AML-193 (cell line): ENCODE measurements around the gene TOX2.

Experiments used
- DNase-seq, 2 experiments: peaks; one replicate each; lab custom pipeline; 2025; lab: John Stamatoyannopoulos, UW

The TOX2 gene

GRCh38 chr20:44001667-44002596 lies 87.3 kb downstream of the TOX2 start:
- no peak for DNase-seq

- DNase-seq: no peak
These were observed 88.2 kb downstream of the TOX2 start for GRCh38 chr20:44002861-44003260.

GRCh38 chr20:44003609-44004008 lies 89.0 kb downstream of the TOX2 start:
- no peak for DNase-seq

GRCh38 chr20:44004306-44004915 lies 89.8 kb downstream of the TOX2 start:
- no peak for DNase-seq

- DNase-seq: no peak
These were observed 91.0 kb downstream of the TOX2 start for GRCh38 chr20:44005661-44006060.

GRCh38 chr20:44006126-44006525 lies 91.5 kb downstream of the TOX2 start:
- DNase-seq: no peak

- no peak for DNase-seq
These were observed 91.9 kb downstream of the TOX2 start for GRCh38 chr20:44006578-44006977.

GRCh38 chr20:44008806-44009678 lies 94.4 kb downstream of the TOX2 start:
- no peak for DNase-seq

GRCh38 chr20:44009679-44009992 lies 95.0 kb downstream of the TOX2 start:
- DNase-seq: no peak

GRCh38 chr20:44010162-44010704 lies 95.6 kb downstream of the TOX2 start:
- DNase-seq: no peak

- no peak for DNase-seq
These were observed 96.7 kb downstream of the TOX2 start for GRCh38 chr20:44011251-44011940.

GRCh38 chr20:44012466-44013226 lies 98.0 kb downstream of the TOX2 start:
- no peak for DNase-seq

- DNase-seq: no peak
These were observed 100.4 kb downstream of the TOX2 start for GRCh38 chr20:44014807-44015732.

- DNase-seq: no peak
These were observed 101.1 kb downstream of the TOX2 start for GRCh38 chr20:44015733-44016103.

GRCh38 chr20:44016525-44016924 lies 101.9 kb downstream of the TOX2 start:
- no peak for DNase-seq

GRCh38 chr20:44017211-44017610 lies 102.6 kb downstream of the TOX2 start:
- no peak for DNase-seq

- DNase-seq: no peak
These were observed 103.2 kb downstream of the TOX2 start for GRCh38 chr20:44017905-44018258.

GRCh38 chr20:44018259-44018941 lies 103.7 kb downstream of the TOX2 start:
- DNase-seq: no peak

GRCh38 chr20:44018942-44019637 lies 104.4 kb downstream of the TOX2 start:
- DNase-seq: no peak
